ENCODE data around the gene PHB1. TPM values are rescaled to one million over a fixed set of nuclear protein-coding genes. Genes with fewer than 3 reads are reported as not detected.

Gene PHB1
- total RNA-seq, 6 experiments from 2014 or later, result 235 to 284 (median 262) TPM

GRCh38 chr17:49386373-49386772 lies 28.3 kb downstream of the PHB1 start:
- H3K4me1 Mint-ChIP-seq (ENCODE audit: low read depth), result peaks cover 24% of the 10 kb centered on the region
- H3K36me3 Mint-ChIP-seq (ENCODE audit: low read depth), result no peaks in the 10 kb centered on the region
- no peak overlapping the region for H3K27ac Mint-ChIP-seq
- TF ChIP-seq, protein P1, sequence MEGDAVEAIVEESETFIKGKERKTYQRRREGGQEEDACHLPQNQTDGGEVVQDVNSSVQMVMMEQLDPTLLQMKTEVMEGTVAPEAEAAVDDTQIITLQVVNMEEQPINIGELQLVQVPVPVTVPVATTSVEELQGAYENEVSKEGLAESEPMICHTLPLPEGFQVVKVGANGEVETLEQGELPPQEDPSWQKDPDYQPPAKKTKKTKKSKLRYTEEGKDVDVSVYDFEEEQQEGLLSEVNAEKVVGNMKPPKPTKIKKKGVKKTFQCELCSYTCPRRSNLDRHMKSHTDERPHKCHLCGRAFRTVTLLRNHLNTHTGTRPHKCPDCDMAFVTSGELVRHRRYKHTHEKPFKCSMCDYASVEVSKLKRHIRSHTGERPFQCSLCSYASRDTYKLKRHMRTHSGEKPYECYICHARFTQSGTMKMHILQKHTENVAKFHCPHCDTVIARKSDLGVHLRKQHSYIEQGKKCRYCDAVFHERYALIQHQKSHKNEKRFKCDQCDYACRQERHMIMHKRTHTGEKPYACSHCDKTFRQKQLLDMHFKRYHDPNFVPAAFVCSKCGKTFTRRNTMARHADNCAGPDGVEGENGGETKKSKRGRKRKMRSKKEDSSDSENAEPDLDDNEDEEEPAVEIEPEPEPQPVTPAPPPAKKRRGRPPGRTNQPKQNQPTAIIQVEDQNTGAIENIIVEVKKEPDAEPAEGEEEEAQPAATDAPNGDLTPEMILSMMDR (IDR thresholded peaks at IDR 0.05), result no peak
- H3K4me3 Mint-ChIP-seq, result no peak overlapping the region
- peaks cover 6% of the 10 kb centered on the region for H3K27me3 Mint-ChIP-seq (ENCODE audit: insufficient read depth)
- no peak for DNase-seq
- H3K9me3 Mint-ChIP-seq, result no peaks in the 10 kb centered on the region

GRCh38 chr17:49384951-49385350 lies 29.7 kb downstream of the PHB1 start:
- Mint-ChIP-seq H3K9me3 (no peaks in the 10 kb centered on the region; the same call in 1 of the 2 replicates), H3K27me3 (ENCODE audit: insufficient read depth) (peaks cover 6% of the 10 kb centered on the region), H3K36me3 (ENCODE audit: low read depth) (peaks cover 7% of the 10 kb centered on the region), H3K27ac (no peak overlapping the region), H3K4me1 (ENCODE audit: low read depth) (peaks cover 11% of the 10 kb centered on the region), H3K4me3 (no peak overlapping the region)
- DNase-seq, result no peak
- TF ChIP-seq, protein P1 (IDR thresholded peaks at IDR 0.05), result no peak

DNA sequence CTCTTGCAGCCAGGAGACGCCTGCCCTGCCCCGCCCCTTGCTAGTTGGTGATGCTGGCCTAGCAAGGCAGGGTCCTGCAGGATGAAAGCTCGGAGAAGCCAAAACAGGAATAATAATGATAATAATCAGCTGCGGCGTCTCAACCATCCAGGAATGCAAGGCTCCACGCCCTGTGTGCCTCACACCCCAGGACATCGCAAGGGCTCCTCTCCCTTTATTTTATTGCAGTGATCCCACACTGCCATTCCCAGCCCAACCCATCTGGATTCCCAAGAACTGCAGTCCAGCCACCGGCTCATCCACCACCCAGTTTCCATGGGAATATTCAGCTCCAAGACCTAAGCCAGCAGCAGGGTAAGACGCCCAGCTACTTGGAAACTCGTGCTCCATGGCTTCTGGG lies 31.6 kb downstream of the PHB1 start:
- TF ChIP-seq, protein P1 (IDR thresholded peaks at IDR 0.05), result no peak
- Mint-ChIP-seq H3K27me3 (ENCODE audit: insufficient read depth) (peaks cover 6% of the 10 kb centered on the region), H3K4me3 (no peak overlapping the region), H3K36me3 (ENCODE audit: low read depth) (peaks cover 23% of the 10 kb centered on the region), H3K4me1 (ENCODE audit: low read depth) (peaks cover 6% of the 10 kb centered on the region; the same call in 1 of the 2 replicates), H3K27ac (no peak overlapping the region), H3K9me3 (peaks cover 17% of the 10 kb centered on the region)
- no peak for DNase-seq

DNA sequence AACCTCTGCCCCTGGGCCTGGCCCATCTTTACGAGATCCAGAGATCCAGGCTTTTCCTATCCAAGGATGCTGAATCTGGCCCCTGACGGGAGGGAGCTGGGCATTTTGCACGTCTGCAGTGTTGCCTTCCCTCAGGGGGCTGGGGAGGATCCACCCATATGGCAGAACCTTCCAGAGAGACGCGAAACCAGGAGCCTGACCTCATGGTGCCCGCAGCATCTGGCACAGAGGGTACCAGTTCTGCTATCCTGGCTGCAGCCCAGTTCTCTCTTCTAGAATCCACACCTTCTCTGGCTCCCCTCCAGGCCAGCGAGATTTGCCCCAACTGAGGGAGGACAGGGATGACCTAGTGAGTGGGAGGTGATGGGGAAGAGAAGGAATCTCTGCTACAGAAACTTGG lies 32.1 kb downstream of the PHB1 start:
- H3K36me3 Mint-ChIP-seq (ENCODE audit: low read depth), result peaks cover 27% of the 10 kb centered on the region
- H3K4me3 Mint-ChIP-seq, result no peak overlapping the region
- TF ChIP-seq, protein P1 (IDR thresholded peaks at IDR 0.05), result no peak
- H3K27ac Mint-ChIP-seq, result no peak overlapping the region
- peaks cover 6% of the 10 kb centered on the region for H3K27me3 Mint-ChIP-seq (ENCODE audit: insufficient read depth)
- H3K4me1 Mint-ChIP-seq (ENCODE audit: low read depth), result peaks cover 6% of the 10 kb centered on the region; the same call in 1 of the 2 replicates
- peaks cover 21% of the 10 kb centered on the region for H3K9me3 Mint-ChIP-seq
- DNase-seq, result no peak

GRCh38 chr17:49381793-49382192 lies 32.9 kb downstream of the PHB1 start:
- DNase-seq, result no peak
- Mint-ChIP-seq H3K36me3 (ENCODE audit: low read depth) (peaks cover 27% of the 10 kb centered on the region), H3K27me3 (ENCODE audit: insufficient read depth) (peaks cover 8% of the 10 kb centered on the region), H3K27ac (no peak overlapping the region), H3K9me3 (peaks cover 25% of the 10 kb centered on the region), H3K4me3 (no peak overlapping the region), H3K4me1 (ENCODE audit: low read depth) (peaks cover 6% of the 10 kb centered on the region; the same call in 1 of the 2 replicates)
- TF ChIP-seq, protein P1 (IDR thresholded peaks at IDR 0.05), result no peak

GRCh38 chr17:49381033-49381432 lies 33.6 kb downstream of the PHB1 start:
- Mint-ChIP-seq H3K36me3 (ENCODE audit: low read depth) (peaks cover 31% of the 10 kb centered on the region), H3K4me3 (no peak overlapping the region), H3K9me3 (peaks cover 26% of the 10 kb centered on the region), H3K27ac (no peak overlapping the region), H3K4me1 (ENCODE audit: low read depth) (peaks cover 6% of the 10 kb centered on the region; the same call in 1 of the 2 replicates), H3K27me3 (ENCODE audit: insufficient read depth) (peaks cover 7% of the 10 kb centered on the region; the same call in 1 of the 2 replicates)
- TF ChIP-seq, protein P1 (IDR thresholded peaks at IDR 0.05), result no peak
- DNase-seq, result no peak

All from HFFc6 (cell line).